GM18505 (cell line): ENCODE data around the gene RAB43.

Experiments
- ATAC-seq: cut with Tn5 transposase; IDR thresholded peaks from one replicate; pipeline ENCODE4 v1.9.1; 2021; ENCODE audit not compliant: unreplicated experiment
- POLR2A ChIP-seq: IDR thresholded peaks from 4 replicates; pipeline ENCODE4 v1.6.1; 2011; ENCODE audit warnings: borderline replicate concordance; ENCODE audit not compliant: insufficient read depth, insufficient read length; ENCODE audit errors: extremely low read depth

Gene RAB43

GRCh38 chr3:129038121-129038855 is 83.3 kb downstream of the RAB43 start:
- TF ChIP-seq POLR2A: no peak
- no peak for ATAC-seq
